Spleen (tissue), 11 donors: ENCODE data around the gene MAGI2. TPM values are rescaled to one million over a fixed set of nuclear protein-coding genes. Genes with fewer than 3 reads are reported as not detected.

Experiments used
- DNase-seq: peaks from one replicate; pipeline ENCODE4 v3.0.0-alpha.2; 2020
- H3K27ac ChIP-seq, 8 donors: fragments of 200-600 bp; sonication (generic) in 7 of 8; 1 replicate in 4 of 8; 2 replicates in 4 of 8; pipeline versions ENCODE4 v1.5.0 to v1.8.0; 2016 to 2021; ENCODE audit warnings: inconsistent platforms in 4 of 8, mild to moderate bottlenecking in 4 of 8, moderate library complexity in 1 of 8
- H3K27me3 ChIP-seq, 7 donors: fragments of 200-600 bp; sonication (generic) in 6 of 7; replicated peaks in 1 of 7; 1 replicate in 4 of 7; 2 replicates in 3 of 7; pipeline versions ENCODE4 v1.5.0 to v1.8.0; 2016 to 2021; ENCODE audit warnings: inconsistent platforms in 3 of 7, mild to moderate bottlenecking in 1 of 7
- H3K36me3 ChIP-seq, 6 donors: fragments of 200-600 bp; sonication (generic) in 5 of 6; 1 replicate in 4 of 6; 2 replicates in 2 of 6; pipeline versions ENCODE4 v1.5.0 to v1.8.0; 2016 to 2021; ENCODE audit warnings: inconsistent platforms in 2 of 6
- H3K4me1 ChIP-seq, 6 donors: fragments of 200-600 bp; sonication (generic) in 5 of 6; 1 replicate in 3 of 6; 2 replicates in 3 of 6; pipeline versions ENCODE4 v1.5.0 to v1.8.0; 2016 to 2021; ENCODE audit warnings: inconsistent platforms in 3 of 6
- H3K4me3 ChIP-seq, 8 donors: fragments of 200-600 bp; sonication (generic) in 7 of 8; 1 replicate in 4 of 8; 2 replicates in 4 of 8; pipeline versions ENCODE4 v1.5.0 to v1.8.0; 2016 to 2021; ENCODE audit warnings: inconsistent platforms in 4 of 8, mild to moderate bottlenecking in 4 of 8, moderate library complexity in 2 of 8
- H3K9me3 ChIP-seq, 8 donors: fragments of 200-600 bp; sonication (generic) in 7 of 8; 1 replicate in 4 of 8; 2 replicates in 4 of 8; pipeline versions ENCODE4 v1.5.0 to v1.8.0; 2016 to 2021; ENCODE audit warnings: inconsistent platforms in 4 of 8
- CTCF ChIP-seq, 11 experiments: fragments of 200-600 bp in 7 of 11; fragments of 450-650 bp in 4 of 11; sonication (generic) in 4 of 11; IDR thresholded peaks in 8 of 11; conservative IDR thresholded peaks in 3 of 11; 1 replicate in 7 of 11; 2 replicates in 4 of 11; pipeline versions ENCODE4 v1.4.0 to v1.8.0; 2016 to 2021; ENCODE audit warnings: antibody characterized with exemption in 11 of 11, inconsistent platforms in 4 of 11, mild to moderate bottlenecking in 1 of 11
- POLR2A ChIP-seq, 3 donors: fragments of 450-650 bp; IDR thresholded peaks; one replicate each; pipeline ENCODE4 v1.5.1; 2017; ENCODE audit warnings: antibody characterized with exemption in 3 of 3, mild to moderate bottlenecking in 1 of 3
- POLR2AphosphoS5 ChIP-seq, 3 donors: sonication (generic); formaldehyde crosslinking; IDR thresholded peaks; one replicate each; pipeline ENCODE4 v1.5.1; 2017; ENCODE audit warnings: antibody characterized with exemption in 3 of 3
- WGBS, 5 donors: extraction: QIAGEN DNeasy Blood & Tissue Kit in 3 of 5; methylation state at CpG; one replicate each; pipeline versions ENCODE4 v1.1.5 to v1.1.7; 2013 to 2018; 5-methylcytosine and 5-hydroxymethylcytosine counted together
- intact Hi-C: fragments of 100-400 bp; cut with DNase I; formaldehyde crosslinking; loops from one replicate; pipeline ENCODE4 v1.15.0; 2023; ENCODE audit warnings: low total_unique reads
- polyA plus RNA-seq, 3 donors: library from polyadenylated mRNA; stranded (reverse); fragments of 200-250 nt; gene quantifications; one replicate each; pipeline ENCODE4 v1.2.1, GENCODE V29; 2013
- total RNA-seq, 7 donors: library from RNA; depleted of rRNA in 3 of 7; stranded (reverse); fragments of >200 nt in 3 of 7; fragmentation: NEBNext Ultra II Directional in 4 of 7; extraction: Animal tissue kit (Norgen Biotek cat#: 25700) in 4 of 7; gene quantifications; one replicate each; pipeline versions ENCODE4 v1.1.0 to v1.2.1, GENCODE V29; 2016 to 2021
- donor health status: healthy with polysubstance abuse.
- donor health status: DM: no; HTN: no; CAD: no; lungs with moderate emphysema.
- donor health status: DM: no; HTN: no; CAD: no.
- donor health status: Bipolar disorder and iron deficiency.
- donor health status: healthy.
- donor health status: DM: no; HTN: no; CAD: no.
- donor health status: DM: yes; HTN: yes; CAD: no.

Gene MAGI2
- total and polyA plus RNA-seq, 10 donors = 0.74 to 18.1 (median 11.1) TPM

GRCh38 chr7:78017591-78018100 is 1435.8 kb downstream of the MAGI2 start:
- H3K9me3 ChIP-seq = no peaks in the 10 kb centered on the region
- H3K4me1 ChIP-seq = peaks cover 0 to 28% (median 17%) of the 10 kb centered on the region in 6 donors
- H3K27me3 ChIP-seq = peaks cover 0 to 9% (median 0%) of the 10 kb centered on the region in 7 donors
- no peak for TF ChIP-seq POLR2A (IDR thresholded peaks at IDR 0.05)
- intact Hi-C loops = no loop called here
- no peaks in the 10 kb centered on the region for H3K36me3 ChIP-seq
- peak overlapping the region in 1 of 8 donors; percentile 83 for H3K27ac ChIP-seq
- H3K4me3 ChIP-seq = peak overlapping the region in 4 of 8 donors; percentile 17 to 71 (median 30)
- no peak for DNase-seq
- WGBS, 5 donors = 80 to 85% (median 82%) methylated on average over 5 of the region's 5 CpGs

- DNase-seq = no peak
- H3K4me3 ChIP-seq = no peak overlapping the region
- H3K36me3 ChIP-seq = no peaks in the 10 kb centered on the region
- peaks cover 0 to 24% (median 16%) of the 10 kb centered on the region in 6 donors for H3K4me1 ChIP-seq
- whole genome bisulfite sequencing, 5 donors = 88 to 96% (median 90%) methylated on average over 5 of the region's 5 CpGs
- H3K27ac ChIP-seq = no peak overlapping the region
- intact Hi-C loops = no loop called here
- H3K27me3 ChIP-seq = peaks cover 0 to 12% (median 0%) of the 10 kb centered on the region in 7 donors
- H3K9me3 ChIP-seq = no peaks in the 10 kb centered on the region
- TF ChIP-seq CTCF (IDR thresholded peaks at IDR 0.05 in 8 of 11, conservative IDR thresholded peaks at IDR 0.05 in 3 of 11) (no peak), POLR2A (IDR thresholded peaks at IDR 0.05) (no peak), POLR2AphosphoS5 (IDR thresholded peaks at IDR 0.05) (no peak)
Measured at GRCh38 chr7:78015574-78016260, 1437.8 kb downstream of the MAGI2 start.

- Histone ChIP-seq H3K4me3 (no peak overlapping the region), H3K36me3 (no peaks in the 10 kb centered on the region), H3K4me1 (peaks cover 0 to 13% (median 7%) of the 10 kb centered on the region in 6 donors), H3K27me3 (peaks cover 0 to 12% (median 0%) of the 10 kb centered on the region in 7 donors), H3K9me3 (no peaks in the 10 kb centered on the region), H3K27ac (no peak overlapping the region)
- WGBS, 5 donors = 85 to 89% (median 88%) methylated on average over 3 of the region's 3 CpGs
- TF ChIP-seq POLR2AphosphoS5 (IDR thresholded peaks at IDR 0.05) = no peak
- DNase-seq = no peak
- intact Hi-C loops = no loop called here
Measured at GRCh38 chr7:78014401-78014800, 1439.1 kb downstream of the MAGI2 start.

- no peak for TF ChIP-seq CTCF (IDR thresholded peaks at IDR 0.05 in 8 of 11, conservative IDR thresholded peaks at IDR 0.05 in 3 of 11)
- no peak for TF ChIP-seq POLR2A (IDR thresholded peaks at IDR 0.05)
- TF ChIP-seq POLR2AphosphoS5 (IDR thresholded peaks at IDR 0.05) = no peak
- Histone ChIP-seq H3K27ac (no peak overlapping the region), H3K4me3 (no peak overlapping the region), H3K36me3 (no peaks in the 10 kb centered on the region), H3K9me3 (no peaks in the 10 kb centered on the region), H3K27me3 (peaks cover 0 to 5% (median 0%) of the 10 kb centered on the region in 7 donors), H3K4me1 (peaks cover 0 to 6% (median 0%) of the 10 kb centered on the region in 6 donors)
- intact Hi-C loops = no loop called here
- no peak for DNase-seq
- WGBS, 5 donors = 61 to 88% (median 84%) methylated on average over 3 of the region's 3 CpGs
Measured at GRCh38 chr7:78013386-78013785, 1440.1 kb downstream of the MAGI2 start.

GRCh38 chr7:78011642-78012041 is 1441.8 kb downstream of the MAGI2 start:
- H3K4me1 ChIP-seq = no peaks in the 10 kb centered on the region
- 64 to 90% (median 71%) methylated on average over 5 of the region's 5 CpGs for WGBS, 5 donors
- H3K27ac ChIP-seq = no peak overlapping the region
- no peaks in the 10 kb centered on the region for H3K36me3 ChIP-seq
- H3K9me3 ChIP-seq = no peaks in the 10 kb centered on the region
- DNase-seq = no peak
- TF ChIP-seq CTCF (IDR thresholded peaks at IDR 0.05 in 8 of 11, conservative IDR thresholded peaks at IDR 0.05 in 3 of 11) (no peak), POLR2AphosphoS5 (IDR thresholded peaks at IDR 0.05) (no peak), POLR2A (IDR thresholded peaks at IDR 0.05) (no peak)
- intact Hi-C loops = no loop called here
- peaks cover 0 to 4% (median 0%) of the 10 kb centered on the region in 7 donors for H3K27me3 ChIP-seq
- H3K4me3 ChIP-seq = no peak overlapping the region
